ENCODE results near the gene GLRX2. TPM values are rescaled to one million over a fixed set of nuclear protein-coding genes. Genes with fewer than 3 reads are reported as not detected.

GLRX2 gene
- polyA plus RNA-seq, 3 donors: 4.2 to 16.1 (median 15.2) TPM

GRCh38 chr1:193083365-193084088 is 21.7 kb downstream of the GLRX2 start:
- Histone ChIP-seq H3K4me3 (replicated peaks in 1 of 3; ENCODE audit: low read depth in 2 of 3, low read length in 3 of 3) (no peak overlapping the region), H3K9me3 (replicated peaks in 1 of 2; ENCODE audit: control insufficient read depth in 1 of 2, insufficient read depth in 1 of 2, low read length in 2 of 2) (no peaks in the 10 kb centered on the region), H3K27me3 (ENCODE audit: control insufficient read depth in 2 of 2, insufficient read depth in 2 of 2, low read length in 2 of 2) (no peaks in the 10 kb centered on the region), H3K27ac (ENCODE audit: low read depth in 1 of 2, low read length in 2 of 2) (no peak overlapping the region), H2AFZ (ENCODE audit: insufficient read depth, low read depth, low read length, poor library complexity, severe bottlenecking) (no peak overlapping the region), H3K36me3 (replicated peaks in 1 of 2; ENCODE audit: control insufficient read depth in 1 of 2, insufficient read depth in 2 of 2, low read length in 2 of 2) (peaks cover 71 to 94% of the 10 kb centered on the region in 2 donors), H4K20me1 (ENCODE audit: insufficient read depth, low read length) (no peaks in the 10 kb centered on the region), H3K4me2 (replicated peaks; ENCODE audit: extremely low read depth, low read length, poor library complexity, severe bottlenecking) (no peak overlapping the region), H3K9ac (ENCODE audit: insufficient read depth, low read length, poor library complexity, severe bottlenecking) (no peak overlapping the region), H3K79me2 (ENCODE audit: insufficient read depth, low read length) (no peaks in the 10 kb centered on the region), H3K4me1 (ENCODE audit: control insufficient read depth in 1 of 2, insufficient read depth in 2 of 2, low read length in 2 of 2) (no peaks in the 10 kb centered on the region)
- H3K27me3 Mint-ChIP-seq (ENCODE audit: low read depth in 3 of 3): no peaks in the 10 kb centered on the region
- intact Hi-C loops (cut with micrococcal nuclease): no loop called here
- no peaks in the 10 kb centered on the region for H3K4me1 Mint-ChIP-seq
- peaks cover 57 to 67% of the 10 kb centered on the region in 2 donors for H3K36me3 Mint-ChIP-seq
- peaks cover 0 to under 1% (median 0%) of the 10 kb centered on the region in 7 donors for H3K9me3 Mint-ChIP-seq
- TF ChIP-seq, protein P1, sequence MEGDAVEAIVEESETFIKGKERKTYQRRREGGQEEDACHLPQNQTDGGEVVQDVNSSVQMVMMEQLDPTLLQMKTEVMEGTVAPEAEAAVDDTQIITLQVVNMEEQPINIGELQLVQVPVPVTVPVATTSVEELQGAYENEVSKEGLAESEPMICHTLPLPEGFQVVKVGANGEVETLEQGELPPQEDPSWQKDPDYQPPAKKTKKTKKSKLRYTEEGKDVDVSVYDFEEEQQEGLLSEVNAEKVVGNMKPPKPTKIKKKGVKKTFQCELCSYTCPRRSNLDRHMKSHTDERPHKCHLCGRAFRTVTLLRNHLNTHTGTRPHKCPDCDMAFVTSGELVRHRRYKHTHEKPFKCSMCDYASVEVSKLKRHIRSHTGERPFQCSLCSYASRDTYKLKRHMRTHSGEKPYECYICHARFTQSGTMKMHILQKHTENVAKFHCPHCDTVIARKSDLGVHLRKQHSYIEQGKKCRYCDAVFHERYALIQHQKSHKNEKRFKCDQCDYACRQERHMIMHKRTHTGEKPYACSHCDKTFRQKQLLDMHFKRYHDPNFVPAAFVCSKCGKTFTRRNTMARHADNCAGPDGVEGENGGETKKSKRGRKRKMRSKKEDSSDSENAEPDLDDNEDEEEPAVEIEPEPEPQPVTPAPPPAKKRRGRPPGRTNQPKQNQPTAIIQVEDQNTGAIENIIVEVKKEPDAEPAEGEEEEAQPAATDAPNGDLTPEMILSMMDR (IDR thresholded peaks at IDR 0.05): no peak
- peak overlapping the region in 1 of 7 donors; percentile 10 for H3K27ac Mint-ChIP-seq
- H3K4me3 Mint-ChIP-seq: no peak overlapping the region
- no peak for DNase-seq
- 97% methylated on average over 4 of the region's 6 CpGs for WGBS (ENCODE audit: insufficient coverage)

DNA sequence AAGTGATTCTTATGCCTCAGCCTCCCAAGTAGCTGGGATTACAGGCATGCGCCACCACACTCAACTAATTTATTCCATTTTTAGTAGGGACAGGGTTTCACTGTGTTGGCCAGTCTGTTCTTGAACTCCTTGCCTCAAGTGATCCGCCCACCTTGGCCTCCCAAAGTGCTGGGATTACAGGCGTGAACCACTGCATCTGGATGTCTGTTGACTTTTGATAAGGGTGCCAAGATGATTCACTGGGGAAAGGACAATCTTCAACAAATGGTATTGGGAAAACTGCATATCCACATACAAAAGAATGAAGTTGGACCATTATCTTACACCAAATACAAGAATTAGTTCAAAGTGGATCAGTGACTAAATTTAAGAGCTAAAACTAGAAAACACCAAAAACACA is 26.0 kb downstream of the GLRX2 start:
- no peak overlapping the region for H3K4me3 ChIP-seq (replicated peaks in 1 of 3; ENCODE audit: low read depth in 2 of 3, low read length in 3 of 3)
- Mint-ChIP-seq H3K36me3 (peaks cover 59 to 70% of the 10 kb centered on the region in 2 donors), H3K27ac (peak overlapping the region in 1 of 7 donors; percentile 54), H3K9me3 (peaks cover 0 to 11% (median 6%) of the 10 kb centered on the region in 7 donors), H3K4me3 (no peak overlapping the region), H3K4me1 (no peaks in the 10 kb centered on the region), H3K27me3 (ENCODE audit: low read depth in 3 of 3) (no peaks in the 10 kb centered on the region)
- TF ChIP-seq, protein P1 (IDR thresholded peaks at IDR 0.05): no peak
- no peak overlapping the region for H3K9ac ChIP-seq (ENCODE audit: insufficient read depth, low read length, poor library complexity, severe bottlenecking)
- H2AFZ ChIP-seq (ENCODE audit: insufficient read depth, low read depth, low read length, poor library complexity, severe bottlenecking): no peak overlapping the region
- WGBS (ENCODE audit: insufficient coverage): no CpG with 5 or more reads among the region's 3 CpGs
- H3K4me1 ChIP-seq (ENCODE audit: control insufficient read depth in 1 of 2, insufficient read depth in 2 of 2, low read length in 2 of 2): no peaks in the 10 kb centered on the region
- H3K27me3 ChIP-seq (ENCODE audit: control insufficient read depth in 2 of 2, insufficient read depth in 2 of 2, low read length in 2 of 2): no peaks in the 10 kb centered on the region
- no peak overlapping the region for H3K4me2 ChIP-seq (replicated peaks; ENCODE audit: extremely low read depth, low read length, poor library complexity, severe bottlenecking)
- no peak overlapping the region for H3K27ac ChIP-seq (ENCODE audit: low read depth in 1 of 2, low read length in 2 of 2)
- H4K20me1 ChIP-seq (ENCODE audit: insufficient read depth, low read length): no peaks in the 10 kb centered on the region
- no peak for DNase-seq
- H3K79me2 ChIP-seq (ENCODE audit: insufficient read depth, low read length): peaks cover 4% of the 10 kb centered on the region
- intact Hi-C loops (cut with micrococcal nuclease): no loop called here
- peaks cover 0 to 10% of the 10 kb centered on the region in 2 donors for H3K9me3 ChIP-seq (replicated peaks in 1 of 2; ENCODE audit: control insufficient read depth in 1 of 2, insufficient read depth in 1 of 2, low read length in 2 of 2)
- H3K36me3 ChIP-seq (replicated peaks in 1 of 2; ENCODE audit: control insufficient read depth in 1 of 2, insufficient read depth in 2 of 2, low read length in 2 of 2): peaks cover 63 to 82% of the 10 kb centered on the region in 2 donors
